ENCODE data around the gene CARD11.
"Not testable (repeated sequence)": the region's sequence is repeated elsewhere in the genome, so short reads cannot be mapped to it uniquely, and the experiment has no call there.

CARD11 gene

DNA sequence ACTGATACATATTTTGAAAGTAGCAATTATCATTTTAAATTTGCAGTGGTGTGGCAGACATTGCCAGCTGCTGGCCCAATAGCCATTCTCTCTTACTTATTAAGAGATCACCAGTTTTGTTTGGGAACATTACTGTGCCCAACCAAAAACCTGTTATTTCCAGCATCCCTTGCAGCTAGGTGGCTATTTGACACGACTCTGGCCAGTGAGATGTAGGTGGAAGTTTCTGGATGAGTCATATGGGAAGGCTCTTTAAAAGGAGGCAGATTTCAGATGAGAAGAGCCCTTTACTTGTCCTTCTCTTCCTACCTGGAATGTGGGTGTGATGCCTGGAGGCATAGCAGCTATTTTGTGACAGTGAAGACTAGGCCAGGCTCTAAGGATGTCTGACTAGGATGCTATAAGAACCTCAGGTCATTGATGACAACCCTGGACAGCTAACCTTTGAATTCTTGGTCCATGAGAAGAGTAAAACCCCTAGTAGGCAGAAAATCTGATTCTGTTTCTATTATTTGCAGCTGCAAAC lies 77.9 kb downstream of the CARD11 start:
- DNase-seq (ENCODE audit: low spot score), result no peak

- no peak for DNase-seq (ENCODE audit: low spot score)
Measured at GRCh38 chr7:2965301-2965700, 78.4 kb downstream of the CARD11 start.

DNA sequence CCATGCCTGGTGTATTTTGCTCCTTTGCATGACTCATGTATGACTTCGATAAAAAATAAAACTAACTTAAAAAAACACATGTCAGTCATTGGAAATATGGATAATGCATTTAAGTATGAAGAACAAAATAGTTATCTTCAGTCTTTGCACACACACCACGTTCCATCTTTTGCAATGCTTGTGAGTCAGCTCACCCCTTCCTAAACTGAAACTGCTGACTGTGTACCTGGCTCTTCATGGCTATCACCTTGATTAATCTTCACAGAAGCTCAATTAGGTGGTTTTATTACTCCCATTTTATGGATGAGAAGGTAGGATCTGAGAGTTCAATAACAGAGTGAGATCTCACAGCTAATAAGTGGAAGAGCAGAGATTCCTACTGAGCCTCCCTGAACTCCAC lies 79.5 kb downstream of the CARD11 start:
- no peak for DNase-seq (ENCODE audit: low spot score)

DNA sequence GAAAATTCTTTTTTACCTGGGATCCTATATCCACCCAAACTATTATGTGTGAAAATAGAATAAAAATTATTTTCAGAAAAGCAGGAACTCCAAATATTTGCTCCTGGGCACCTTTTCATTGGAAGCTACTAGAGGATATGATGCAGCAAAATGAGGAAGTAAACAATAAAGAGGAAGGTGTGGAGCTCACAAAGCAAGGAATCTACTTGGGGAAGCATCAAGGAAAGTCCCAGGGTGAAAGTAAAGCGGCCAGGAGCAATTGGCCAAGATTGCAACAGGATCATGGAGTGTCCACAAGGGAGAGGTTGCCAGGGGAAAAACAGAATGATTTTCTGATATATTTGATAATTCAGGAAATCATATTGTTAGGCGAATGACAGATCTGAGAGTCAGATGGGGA lies 80.8 kb downstream of the CARD11 start:
- no peak for DNase-seq (ENCODE audit: low spot score)

DNA sequence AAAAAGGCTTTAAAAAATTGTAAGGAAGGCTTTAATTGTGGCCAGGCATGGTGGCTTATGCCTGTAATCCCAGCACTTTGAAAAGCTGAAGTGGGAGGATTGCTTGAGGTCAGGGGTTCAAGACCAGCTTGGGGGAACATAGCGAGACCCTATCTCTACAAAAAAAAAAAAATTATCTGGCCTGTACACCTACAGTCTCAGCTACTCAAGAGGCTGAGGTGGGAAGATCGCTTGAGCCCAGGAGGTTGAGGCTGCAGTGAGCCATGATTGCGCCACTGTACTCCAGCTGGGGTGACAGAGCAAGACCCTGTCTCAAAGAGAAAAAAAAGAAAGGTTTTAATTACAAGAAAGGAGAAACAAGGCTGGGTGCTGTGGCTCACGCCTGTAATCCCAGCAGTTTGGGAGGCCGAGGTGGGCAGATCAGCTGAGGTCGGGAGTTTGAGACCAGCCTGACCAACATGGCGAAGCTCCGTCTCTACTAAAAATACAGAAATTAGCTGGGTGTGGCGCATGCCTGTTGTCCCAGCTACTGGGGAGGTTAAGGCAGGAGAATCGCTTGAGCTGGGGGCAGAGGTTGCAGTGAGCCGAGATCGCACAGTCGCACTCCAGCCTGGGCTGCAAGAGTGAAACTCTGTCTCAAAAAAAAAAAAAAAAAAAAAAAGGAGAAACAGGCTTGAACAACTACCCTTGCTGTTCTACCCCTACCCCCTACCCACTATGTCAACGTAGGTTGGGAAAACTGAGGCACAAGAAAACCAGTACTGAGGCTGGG lies 83.7 kb downstream of the CARD11 start:
- no peak for DNase-seq (ENCODE audit: low spot score)

- DNase-seq (ENCODE audit: low spot score), result no peak
Measured at GRCh38 chr7:2959103-2959680, 84.5 kb downstream of the CARD11 start.

DNA sequence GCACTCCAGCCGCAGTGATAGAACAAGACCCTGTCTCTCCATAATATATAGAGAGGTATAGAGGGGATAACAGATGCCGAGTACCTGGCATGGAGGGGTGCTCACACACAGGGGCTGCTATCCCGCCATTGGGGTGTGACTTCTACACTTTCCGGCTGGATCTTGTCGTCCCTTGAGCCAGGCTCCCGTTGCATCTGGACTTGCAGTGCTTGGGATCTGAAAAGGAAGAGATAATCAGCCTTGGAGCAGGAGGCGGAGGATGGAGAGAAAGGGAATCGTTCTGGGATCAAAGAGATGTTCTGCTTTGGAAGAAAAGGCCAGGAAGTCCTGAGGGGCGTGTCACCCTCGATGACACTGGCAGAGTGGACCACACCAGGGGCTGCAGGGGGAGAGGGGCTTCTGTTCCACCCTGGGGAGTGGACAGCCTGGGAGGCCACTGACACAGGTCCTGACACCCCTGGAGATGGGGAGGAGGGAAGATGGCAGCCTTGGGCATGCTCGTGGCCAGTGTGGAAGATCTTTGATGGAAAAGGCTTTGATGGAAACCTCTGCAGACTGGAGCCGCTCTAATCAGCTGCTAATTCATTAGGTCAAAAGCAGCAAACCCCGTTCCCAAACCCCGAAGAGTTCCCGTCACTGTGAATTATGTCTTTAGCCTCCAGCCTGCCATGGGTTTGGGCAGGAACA lies 85.1 kb downstream of the CARD11 start:
- DNase-seq (ENCODE audit: low spot score), result no peak

DNA sequence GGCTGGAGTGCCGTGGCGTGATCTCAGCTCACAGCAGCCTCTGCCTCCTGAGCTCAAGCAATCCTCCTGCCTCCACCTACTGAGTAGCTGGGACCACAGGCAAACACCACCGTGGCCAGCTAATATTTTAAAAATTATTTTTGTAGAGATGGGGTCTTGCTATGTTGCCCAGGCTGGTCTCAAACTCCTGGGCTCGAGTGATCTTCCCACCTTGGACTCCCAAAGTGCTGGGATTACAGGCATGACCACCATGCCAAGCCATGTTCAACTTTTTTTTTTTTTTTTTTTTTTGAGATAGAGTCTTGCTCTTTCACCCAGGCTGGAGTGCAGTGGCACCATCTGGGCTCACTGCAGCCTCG lies 86.3 kb downstream of the CARD11 start:
- DNase-seq (ENCODE audit: low spot score), result not testable (repeated sequence)

DNA sequence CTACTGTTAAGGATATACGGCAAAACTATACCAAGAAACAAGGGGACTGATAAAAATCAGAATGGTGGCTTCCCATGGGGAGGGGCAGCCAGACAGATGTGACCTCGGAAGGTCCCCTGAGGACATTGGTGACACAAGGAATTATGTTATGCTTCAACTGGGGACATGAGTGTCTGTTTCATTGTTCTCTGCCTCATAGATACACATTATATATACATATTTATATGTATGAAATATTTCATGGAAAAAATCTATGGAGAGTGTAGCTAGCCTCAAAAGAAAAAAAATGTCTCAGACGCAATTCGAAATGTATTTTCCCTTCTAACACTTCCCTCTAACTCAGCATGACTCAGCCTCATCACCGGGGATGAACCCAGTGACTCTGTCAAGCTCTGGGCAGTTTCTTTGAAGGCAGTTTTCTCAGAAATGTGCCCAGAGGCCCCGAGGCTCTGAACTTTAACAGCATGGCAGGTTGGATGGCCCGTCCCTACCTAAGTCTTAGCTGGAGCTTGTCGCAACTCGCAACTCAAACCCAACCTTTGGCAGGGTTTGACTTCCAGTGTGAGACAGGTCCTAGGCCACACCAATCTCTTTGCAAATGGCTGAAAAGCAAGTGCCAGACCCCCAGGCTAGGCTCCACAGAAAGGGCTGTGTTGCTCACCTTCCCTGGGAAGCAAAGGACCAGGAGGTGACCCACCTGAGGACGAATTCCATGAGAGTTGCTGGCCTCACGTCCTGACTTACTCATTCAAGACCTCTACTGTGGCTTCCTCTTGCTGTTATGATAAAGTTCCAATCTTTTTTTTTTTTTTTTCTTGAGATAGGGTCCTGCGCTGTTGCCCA lies 86.9 kb downstream of the CARD11 start:
- no peak for DNase-seq (ENCODE audit: low spot score)

DNA sequence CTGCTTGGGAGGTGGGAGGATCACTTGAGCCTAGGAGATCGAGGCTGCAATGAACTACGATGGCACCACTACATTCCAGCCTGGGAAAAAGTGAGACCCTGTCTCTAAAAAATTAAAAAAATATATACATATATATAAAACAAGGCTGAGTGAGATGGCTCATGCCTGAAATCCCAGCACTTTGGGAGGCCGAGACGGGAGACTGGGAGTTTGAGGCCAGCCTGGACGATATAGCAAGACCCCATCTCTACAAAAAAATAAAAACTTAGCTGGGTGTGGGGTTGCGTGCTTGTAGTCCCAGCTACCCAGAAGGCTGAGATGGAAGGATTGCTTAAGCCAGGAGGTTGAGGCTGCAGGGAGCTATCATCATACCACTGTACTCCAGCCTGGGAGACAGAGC lies 87.6 kb downstream of the CARD11 start:
- no peak for DNase-seq (ENCODE audit: low spot score)

- DNase-seq (ENCODE audit: low spot score), result no peak
Measured at GRCh38 chr7:2955269-2955668, 88.4 kb downstream of the CARD11 start.

GRCh38 chr7:2954433-2954853 lies 89.2 kb downstream of the CARD11 start:
- DNase-seq (ENCODE audit: low spot score), result no peak

- DNase-seq (ENCODE audit: low spot score), result no peak
Measured at GRCh38 chr7:2953588-2954407, 89.9 kb downstream of the CARD11 start.

DNA sequence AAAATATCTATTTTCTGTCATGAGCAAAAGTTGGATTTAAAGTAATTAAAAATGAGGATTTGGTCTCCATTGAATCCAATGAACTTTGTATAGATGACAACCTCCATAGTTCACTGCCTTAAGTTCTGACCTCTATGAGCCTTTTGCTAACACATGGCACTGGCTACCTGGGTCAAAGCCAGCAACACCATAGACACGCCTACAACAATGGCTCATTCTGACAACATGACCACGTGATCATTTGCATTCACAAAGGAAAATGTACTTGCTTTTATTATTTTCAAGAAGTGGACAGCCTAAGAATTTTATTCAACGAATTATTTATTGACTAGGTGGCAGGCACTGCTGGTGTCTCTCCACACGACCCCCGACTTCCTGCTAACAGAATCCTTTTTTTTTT lies 90.6 kb downstream of the CARD11 start:
- DNase-seq (ENCODE audit: low spot score), result no peak

GRCh38 chr7:2952316-2952715 lies 91.4 kb downstream of the CARD11 start:
- DNase-seq (ENCODE audit: low spot score), result no peak

GRCh38 chr7:2950578-2950977 lies 93.1 kb downstream of the CARD11 start:
- DNase-seq (ENCODE audit: low spot score), result no peak

GRCh38 chr7:2948749-2949148 lies 94.9 kb downstream of the CARD11 start:
- DNase-seq (ENCODE audit: low spot score), result no peak

DNA sequence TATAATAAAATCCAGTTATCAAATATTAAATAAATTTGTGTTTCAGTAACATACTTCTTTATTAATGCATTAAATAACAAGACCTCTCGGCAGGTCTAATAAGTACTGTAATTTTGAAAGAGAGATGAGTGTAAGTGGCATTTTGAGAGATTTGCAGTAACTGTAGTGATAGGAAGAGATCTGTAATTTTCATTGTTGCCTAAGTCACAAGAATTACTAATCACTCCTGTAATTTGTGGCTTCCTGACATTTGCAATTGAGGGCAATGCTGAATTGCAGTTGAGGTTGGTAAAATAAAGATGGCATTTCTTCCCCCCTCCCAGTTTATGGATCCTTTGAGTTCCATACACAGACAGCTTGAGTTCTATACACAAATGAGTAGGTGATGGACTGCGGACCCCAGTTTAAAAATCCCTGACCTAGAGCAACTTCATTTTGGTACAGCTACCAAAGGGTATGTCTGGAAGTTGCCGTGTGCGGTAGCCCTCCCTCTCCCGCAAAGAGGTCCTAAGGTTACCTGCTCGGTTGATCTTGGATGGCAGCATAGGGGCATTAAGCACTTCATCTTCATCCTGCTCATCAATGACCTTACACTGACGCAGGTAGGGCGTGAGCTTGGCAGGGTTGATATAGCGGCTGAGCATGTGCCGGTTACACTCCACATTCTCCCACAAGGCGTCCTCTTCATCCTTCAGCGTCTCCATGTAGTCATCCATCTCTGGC lies 96.4 kb downstream of the CARD11 start:
- no peak for DNase-seq (ENCODE audit: low spot score)

DNA sequence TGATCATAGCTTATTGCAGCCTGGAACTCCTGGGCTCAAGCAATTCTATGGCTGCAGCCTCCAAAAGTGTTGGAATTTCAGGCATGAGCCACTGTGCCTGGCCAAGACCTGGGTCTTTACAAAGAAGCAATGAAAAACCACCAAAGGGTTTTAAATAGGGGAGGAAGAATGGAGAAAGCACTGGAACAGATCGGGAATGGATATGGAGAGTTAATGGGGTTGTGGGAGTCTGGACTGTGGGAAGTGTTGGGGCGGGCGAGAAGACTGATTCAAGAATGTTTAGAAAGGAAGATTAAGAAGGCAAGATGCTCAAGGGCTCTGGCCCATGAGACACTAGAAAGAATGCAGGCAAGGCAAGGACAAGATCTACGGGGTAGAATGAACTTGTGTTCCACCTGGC lies 98.5 kb downstream of the CARD11 start:
- DNase-seq (ENCODE audit: low spot score), result no peak

DNA sequence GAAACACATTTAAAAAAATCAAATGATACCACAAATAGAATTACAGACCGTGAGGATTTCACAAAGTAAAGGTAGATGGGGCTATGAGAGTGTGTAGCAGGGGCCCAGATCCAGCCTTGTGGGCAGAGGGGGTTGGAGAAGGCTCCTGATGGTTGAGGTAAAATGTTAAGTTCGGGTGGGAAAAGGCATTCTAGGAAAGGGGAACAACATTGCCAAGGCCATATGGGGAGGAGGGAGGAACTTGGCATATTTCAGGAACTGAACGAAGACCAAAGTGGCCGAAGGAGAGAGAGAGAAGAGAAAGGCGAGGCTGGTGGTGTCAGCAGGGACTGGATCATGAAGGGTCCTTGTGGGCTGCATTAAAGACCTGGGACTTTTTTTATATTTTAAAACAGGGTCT lies 98.9 kb downstream of the CARD11 start:
- DNase-seq (ENCODE audit: low spot score), result no peak

Data from SK-N-DZ (cell line).